Measurements from ENCODE around the gene RMND5B. TPM values are rescaled to one million over a fixed set of nuclear protein-coding genes. Genes with fewer than 3 reads are reported as not detected.

Gene RMND5B
- total RNA-seq, 6 experiments from 2014 or later: 18.2 to 23.3 (median 21.9) TPM

DNA sequence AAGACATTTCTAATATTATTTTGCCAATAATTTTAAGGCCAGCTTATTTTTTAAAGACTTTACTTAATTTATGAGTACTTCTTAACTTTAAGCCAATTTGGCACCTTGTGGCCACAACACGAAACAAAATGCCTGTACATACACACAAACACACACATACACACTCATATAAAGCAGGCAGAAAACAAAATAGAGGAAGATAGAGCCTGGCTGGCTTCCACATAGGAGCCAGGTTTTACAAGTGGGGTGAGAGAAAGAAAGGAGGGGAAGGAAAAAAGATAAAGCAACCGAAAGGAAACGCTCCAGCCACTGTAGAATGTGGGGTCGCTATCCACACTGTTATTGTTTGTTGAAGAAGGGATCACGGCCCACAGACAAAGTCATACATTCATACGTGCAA is 46.0 kb downstream of the RMND5B start:
- TF ChIP-seq, protein P1, sequence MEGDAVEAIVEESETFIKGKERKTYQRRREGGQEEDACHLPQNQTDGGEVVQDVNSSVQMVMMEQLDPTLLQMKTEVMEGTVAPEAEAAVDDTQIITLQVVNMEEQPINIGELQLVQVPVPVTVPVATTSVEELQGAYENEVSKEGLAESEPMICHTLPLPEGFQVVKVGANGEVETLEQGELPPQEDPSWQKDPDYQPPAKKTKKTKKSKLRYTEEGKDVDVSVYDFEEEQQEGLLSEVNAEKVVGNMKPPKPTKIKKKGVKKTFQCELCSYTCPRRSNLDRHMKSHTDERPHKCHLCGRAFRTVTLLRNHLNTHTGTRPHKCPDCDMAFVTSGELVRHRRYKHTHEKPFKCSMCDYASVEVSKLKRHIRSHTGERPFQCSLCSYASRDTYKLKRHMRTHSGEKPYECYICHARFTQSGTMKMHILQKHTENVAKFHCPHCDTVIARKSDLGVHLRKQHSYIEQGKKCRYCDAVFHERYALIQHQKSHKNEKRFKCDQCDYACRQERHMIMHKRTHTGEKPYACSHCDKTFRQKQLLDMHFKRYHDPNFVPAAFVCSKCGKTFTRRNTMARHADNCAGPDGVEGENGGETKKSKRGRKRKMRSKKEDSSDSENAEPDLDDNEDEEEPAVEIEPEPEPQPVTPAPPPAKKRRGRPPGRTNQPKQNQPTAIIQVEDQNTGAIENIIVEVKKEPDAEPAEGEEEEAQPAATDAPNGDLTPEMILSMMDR (IDR thresholded peaks at IDR 0.05): no peak
- Mint-ChIP-seq H3K27ac (no peak overlapping the region), H3K27me3 (ENCODE audit: insufficient read depth) (peaks cover 14% of the 10 kb centered on the region), H3K36me3 (ENCODE audit: low read depth) (no peaks in the 10 kb centered on the region), H3K4me1 (ENCODE audit: low read depth) (no peaks in the 10 kb centered on the region), H3K9me3 (peaks cover 4% of the 10 kb centered on the region), H3K4me3 (no peak overlapping the region)
- DNase-seq: no peak

DNA sequence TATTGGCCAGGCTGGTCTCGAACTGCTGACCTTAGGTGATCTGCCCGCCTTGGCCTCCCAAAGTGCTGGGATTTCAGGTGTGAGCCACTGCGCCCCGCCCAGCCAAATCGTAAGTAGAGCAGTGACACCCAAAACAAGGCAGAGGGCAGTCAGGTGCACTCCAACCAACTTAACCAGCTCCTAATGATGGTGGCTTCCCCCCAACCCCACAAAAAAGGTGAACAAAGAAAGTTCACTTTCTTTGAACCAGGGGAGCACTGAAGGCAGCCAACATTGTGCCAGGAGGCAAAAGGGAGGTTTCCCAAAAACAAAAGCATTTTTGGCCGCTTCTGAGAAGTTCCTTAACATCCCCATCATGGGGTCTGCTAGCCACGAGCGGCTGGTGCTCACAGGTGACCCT is 46.8 kb downstream of the RMND5B start:
- Mint-ChIP-seq H3K27me3 (ENCODE audit: insufficient read depth) (peaks cover 18% of the 10 kb centered on the region), H3K4me1 (ENCODE audit: low read depth) (no peaks in the 10 kb centered on the region), H3K9me3 (peaks cover 4% of the 10 kb centered on the region), H3K27ac (no peak overlapping the region), H3K36me3 (ENCODE audit: low read depth) (no peaks in the 10 kb centered on the region), H3K4me3 (no peak overlapping the region)
- DNase-seq: no peak
- TF ChIP-seq, protein P1 (IDR thresholded peaks at IDR 0.05): no peak

DNA sequence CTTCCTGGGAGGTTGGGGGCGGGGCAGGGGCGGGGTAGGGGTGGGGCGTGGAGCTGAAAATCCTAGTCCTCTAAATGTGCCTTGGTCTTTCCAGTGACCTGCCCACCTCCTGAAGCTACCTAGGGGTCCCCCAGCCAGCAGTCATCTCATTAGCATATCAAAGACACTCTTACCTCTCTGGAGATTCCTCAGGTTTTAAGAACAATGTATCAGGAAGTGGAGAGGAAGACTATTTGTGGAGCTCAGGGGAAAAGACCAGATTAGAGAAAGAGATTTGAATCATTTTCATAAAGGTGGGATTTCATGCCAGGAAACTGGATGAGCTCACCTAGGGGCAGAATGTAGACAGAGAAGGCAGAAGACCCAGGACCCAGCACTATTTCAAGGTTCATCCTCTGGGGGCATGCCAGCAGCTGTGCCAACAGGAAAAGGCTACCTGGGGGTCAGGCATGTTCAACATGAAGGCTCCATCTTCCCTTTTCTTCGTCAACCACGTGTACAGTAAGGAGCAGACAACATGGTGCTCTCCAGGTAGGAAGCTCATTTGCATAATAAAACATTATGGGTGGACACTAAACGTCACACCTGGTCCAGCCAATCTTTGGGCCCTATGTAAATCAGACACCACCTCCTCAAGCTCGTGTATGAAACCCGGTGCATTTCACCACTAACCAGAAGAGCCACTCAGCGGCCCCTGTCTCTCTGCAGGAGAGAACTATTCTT is 49.5 kb downstream of the RMND5B start:
- Mint-ChIP-seq H3K4me3 (no peak overlapping the region), H3K9me3 (peaks cover 4% of the 10 kb centered on the region), H3K4me1 (ENCODE audit: low read depth) (no peaks in the 10 kb centered on the region), H3K27ac (no peak overlapping the region), H3K36me3 (ENCODE audit: low read depth) (no peaks in the 10 kb centered on the region), H3K27me3 (ENCODE audit: insufficient read depth) (peaks cover 19% of the 10 kb centered on the region)
- TF ChIP-seq, protein P1 (IDR thresholded peaks at IDR 0.05): no peak
- no peak for DNase-seq

DNA sequence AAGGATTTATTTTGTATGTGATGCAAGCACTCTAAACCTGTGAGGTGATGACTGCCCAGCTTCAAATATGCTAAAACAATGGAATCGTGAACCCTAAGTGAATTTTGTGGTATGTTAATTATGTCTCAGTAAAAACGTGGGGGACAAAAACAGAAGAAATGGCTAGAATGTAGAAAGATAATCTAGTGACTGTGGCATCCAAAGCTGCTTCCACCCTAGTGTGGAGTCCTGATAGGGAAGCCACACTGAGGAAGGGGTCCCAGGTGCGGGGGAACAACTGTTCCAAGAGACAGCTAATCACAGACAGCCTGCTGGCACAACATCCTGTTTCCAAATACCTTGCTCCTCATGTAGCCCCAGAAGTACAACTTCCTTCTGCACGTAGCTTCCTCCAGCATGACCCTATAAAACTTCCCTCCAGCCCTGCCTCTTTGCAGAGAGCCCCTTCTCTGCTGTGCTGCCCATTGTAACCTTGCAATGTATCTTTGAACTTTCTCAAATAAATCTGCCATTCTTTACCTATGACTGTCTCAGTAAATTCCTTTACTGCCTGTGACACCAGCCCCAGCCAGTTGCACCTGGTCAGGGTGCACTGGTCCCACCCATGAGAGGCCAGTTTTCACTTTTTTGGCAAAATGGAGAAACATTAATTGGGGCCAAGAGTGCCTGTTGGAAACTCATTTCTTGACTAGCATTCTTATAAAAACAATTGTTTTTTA is 51.5 kb downstream of the RMND5B start:
- Mint-ChIP-seq H3K27ac (no peak overlapping the region), H3K4me3 (no peak overlapping the region), H3K27me3 (ENCODE audit: insufficient read depth) (peaks cover 17% of the 10 kb centered on the region)

DNA sequence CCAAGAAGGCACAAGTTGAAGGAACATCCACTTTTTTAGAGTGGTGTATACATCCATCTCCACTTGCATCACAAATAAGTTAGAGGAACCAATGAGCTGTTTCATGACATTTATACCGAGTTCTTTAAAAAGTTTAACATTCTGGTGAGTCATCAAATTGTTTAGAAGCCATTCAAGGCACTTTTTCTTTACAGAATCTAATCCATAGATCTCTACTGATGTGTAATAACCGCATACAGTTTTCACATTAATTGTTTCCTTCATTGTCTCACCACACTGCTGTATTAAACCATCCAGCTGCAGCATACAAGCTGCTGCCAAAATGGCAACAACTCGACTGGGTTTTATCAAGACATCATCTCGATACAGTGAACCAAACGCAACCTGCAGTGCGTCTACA is 55.6 kb downstream of the RMND5B start:
- H3K27ac Mint-ChIP-seq: no peak overlapping the region
- no peaks in the 10 kb centered on the region for H3K9me3 Mint-ChIP-seq
- H3K27me3 Mint-ChIP-seq (ENCODE audit: insufficient read depth): peaks cover 17% of the 10 kb centered on the region
- TF ChIP-seq, protein P1 (IDR thresholded peaks at IDR 0.05): no peak
- no peak for DNase-seq
- no peak overlapping the region for H3K4me3 Mint-ChIP-seq
- peaks cover 9% of the 10 kb centered on the region; the same call in 1 of the 2 replicates for H3K4me1 Mint-ChIP-seq (ENCODE audit: low read depth)
- no peaks in the 10 kb centered on the region for H3K36me3 Mint-ChIP-seq (ENCODE audit: low read depth)

More for the DNA sequence above, 51.5 kb downstream of the RMND5B start:
- TF ChIP-seq, protein P1 (IDR thresholded peaks at IDR 0.05): no peak
- Mint-ChIP-seq H3K9me3 (peaks cover 4% of the 10 kb centered on the region), H3K36me3 (ENCODE audit: low read depth) (no peaks in the 10 kb centered on the region), H3K4me1 (ENCODE audit: low read depth) (peaks cover 9% of the 10 kb centered on the region; the same call in 1 of the 2 replicates)
- no peak for DNase-seq

Measured in HFFc6 (cell line).